IMR-90 (cell line): Measurements from ENCODE around the gene SUSD1. TPM values are rescaled to one million over a fixed set of nuclear protein-coding genes. Genes with fewer than 3 reads are reported as not detected.
A peak's percentile ranks its signal among the peaks of the same experiment; 100 is the strongest.

Experiments used
- FOS ChIP-seq: fragments of 150-350 bp; IDR thresholded peaks from 2 replicates; pipeline ENCODE4 v1.6.1; 2016; ENCODE audit warnings: low read depth, low read length
- MXI1 ChIP-seq: IDR thresholded peaks from 2 replicates; pipeline ENCODE4 v1.6.1; 2012; ENCODE audit warnings: low read depth, mild to moderate bottlenecking, low read length, moderate library complexity, borderline replicate concordance
- USF2 ChIP-seq: fragments of 150-350 bp; IDR thresholded peaks from 2 replicates; pipeline ENCODE4 v1.6.1; 2017; ENCODE audit warnings: mild to moderate bottlenecking, antibody characterized with exemption, low read length, low read depth
- polyA plus RNA-seq, 3 experiments: library from polyadenylated mRNA; depleted of rRNA; stranded (reverse); fragments of >200 nt; gene quantifications; 2 replicates each; pipeline ENCODE4 v1.2.3, GENCODE V29; 2012; ENCODE audit warnings: low replicate concordance in 1 of 3
- total RNA-seq: library from RNA; depleted of rRNA; stranded (reverse); fragments of >200 nt; gene quantifications from 2 replicates; pipeline ENCODE4 v1.2.3, GENCODE V29; 2012

The SUSD1 gene
- total and polyA plus RNA-seq, 2 of the 4 experiments (the other 2 are of a cell fraction), result 4.0 to 4.7 TPM

GRCh38 chr9:112072721-112073638 lies 102.1 kb downstream of the SUSD1 start (continued):
- no peak for TF ChIP-seq USF2
- peak; percentile 66; the same call in 1 of the 2 replicates for TF ChIP-seq FOS
- TF ChIP-seq MXI1, result no peak
